GM19438 (cell line): Measurements from ENCODE around the gene CD40.

Source experiments
- ATAC-seq: cut with Tn5 transposase; IDR thresholded peaks from one replicate; pipeline ENCODE4 v1.9.1; 2021; ENCODE audit warnings: low read depth; ENCODE audit not compliant: unreplicated experiment

The CD40 gene

GRCh38 chr20:46169245-46170171, 51.4 kb downstream of the CD40 start:
- no peak for ATAC-seq

- no peak for ATAC-seq
These were observed 53.4 kb downstream of the CD40 start for GRCh38 chr20:46171476-46171875.

- no peak for ATAC-seq
These were observed 53.8 kb downstream of the CD40 start for GRCh38 chr20:46171909-46172308.

GRCh38 chr20:46172455-46172854, 54.3 kb downstream of the CD40 start:
- ATAC-seq: no peak

GRCh38 chr20:46172961-46173536, 54.9 kb downstream of the CD40 start:
- no peak for ATAC-seq

- no peak for ATAC-seq
These were observed 55.7 kb downstream of the CD40 start for GRCh38 chr20:46173652-46174468.

- no peak for ATAC-seq
These were observed 56.5 kb downstream of the CD40 start for GRCh38 chr20:46174469-46175126.

- no peak for ATAC-seq
These were observed 57.0 kb downstream of the CD40 start for GRCh38 chr20:46175127-46175494.

- no peak for ATAC-seq
These were observed 58.7 kb downstream of the CD40 start for GRCh38 chr20:46176739-46177378.

GRCh38 chr20:46177768-46178167, 59.7 kb downstream of the CD40 start:
- ATAC-seq: no peak

- no peak for ATAC-seq
These were observed 60.8 kb downstream of the CD40 start for GRCh38 chr20:46178891-46179290.
